A673 (cell line): Measurements from ENCODE around the gene CHST12.

Experiments used
- EZH2 ChIP-seq: fragments of 200-600 bp; sonication (generic); IDR thresholded peaks from 2 replicates; pipeline ENCODE4 v1.6.1; 2017; ENCODE audit warnings: borderline replicate concordance, low read depth, mild to moderate bottlenecking, mixed read lengths, antibody characterized with exemption, low read length; ENCODE audit not compliant: poor library complexity, severe bottlenecking
- TF ChIP-seq, protein P1 (sequence below): fragments of 300-800, 200-600 bp; sonication (generic); conservative IDR thresholded peaks from 2 replicates; pipeline ENCODE4 v1.5.1; 2017; ENCODE audit warnings: low read depth, mild to moderate bottlenecking, antibody characterized with exemption, low read length, moderate library complexity, mixed read lengths

- TF ChIP-seq, protein P1, sequence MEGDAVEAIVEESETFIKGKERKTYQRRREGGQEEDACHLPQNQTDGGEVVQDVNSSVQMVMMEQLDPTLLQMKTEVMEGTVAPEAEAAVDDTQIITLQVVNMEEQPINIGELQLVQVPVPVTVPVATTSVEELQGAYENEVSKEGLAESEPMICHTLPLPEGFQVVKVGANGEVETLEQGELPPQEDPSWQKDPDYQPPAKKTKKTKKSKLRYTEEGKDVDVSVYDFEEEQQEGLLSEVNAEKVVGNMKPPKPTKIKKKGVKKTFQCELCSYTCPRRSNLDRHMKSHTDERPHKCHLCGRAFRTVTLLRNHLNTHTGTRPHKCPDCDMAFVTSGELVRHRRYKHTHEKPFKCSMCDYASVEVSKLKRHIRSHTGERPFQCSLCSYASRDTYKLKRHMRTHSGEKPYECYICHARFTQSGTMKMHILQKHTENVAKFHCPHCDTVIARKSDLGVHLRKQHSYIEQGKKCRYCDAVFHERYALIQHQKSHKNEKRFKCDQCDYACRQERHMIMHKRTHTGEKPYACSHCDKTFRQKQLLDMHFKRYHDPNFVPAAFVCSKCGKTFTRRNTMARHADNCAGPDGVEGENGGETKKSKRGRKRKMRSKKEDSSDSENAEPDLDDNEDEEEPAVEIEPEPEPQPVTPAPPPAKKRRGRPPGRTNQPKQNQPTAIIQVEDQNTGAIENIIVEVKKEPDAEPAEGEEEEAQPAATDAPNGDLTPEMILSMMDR = no peak
- no peak for TF ChIP-seq EZH2
Observed at GRCh38 chr7:2403014-2403717, at the start of gene CHST12.
